Measurements from ENCODE around the gene TLX2. TPM values are rescaled to one million over a fixed set of nuclear protein-coding genes. Genes with fewer than 3 reads are reported as not detected.

TLX2 gene
- total RNA-seq, 1 donor from 2014 or later, result 0.10 TPM

DNA sequence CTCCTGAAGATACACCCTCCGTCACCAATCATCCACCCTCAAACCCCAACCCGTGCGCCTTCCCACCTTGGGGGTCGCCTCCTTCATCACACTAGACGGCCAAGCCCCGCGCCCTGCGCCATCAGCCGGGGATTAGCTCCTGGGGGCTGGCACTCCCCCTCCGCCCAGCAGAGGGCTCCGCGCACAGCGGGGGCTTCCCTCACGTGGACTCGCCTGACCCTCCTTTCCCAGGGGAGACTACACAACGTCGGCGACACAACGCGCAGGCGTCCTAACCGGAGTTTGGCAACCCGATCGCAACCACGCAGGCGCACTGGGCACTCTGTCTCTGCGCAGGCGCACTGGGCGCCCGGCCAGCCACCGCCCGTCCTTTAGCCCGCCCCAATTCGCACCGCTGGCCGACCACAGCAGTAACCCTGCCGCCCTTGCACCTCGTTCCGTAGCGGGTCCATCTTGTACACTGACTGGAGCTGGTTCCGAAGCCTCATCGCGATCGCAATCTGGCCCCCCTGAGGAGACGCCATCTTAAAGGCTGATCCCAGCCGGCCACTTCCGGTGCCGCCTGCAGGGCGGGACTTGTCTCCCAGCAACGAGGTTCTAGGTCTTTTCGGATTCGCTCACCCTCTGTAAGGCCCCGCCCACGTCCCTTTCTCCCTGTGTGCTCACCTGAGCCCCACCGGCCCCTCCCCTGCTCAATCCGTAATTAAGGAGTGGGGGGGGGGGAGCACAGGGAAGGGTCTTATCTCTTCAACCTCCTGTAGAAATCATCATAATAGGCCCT is 6.9 kb upstream of the TLX2 start, which contains the start of gene PCGF1:
TSS of gene PCGF1 (minus strand) at position 551 of the 781 bp plus-strand sequence. CDS start at position 524, 27 bp downstream.
- Mint-ChIP-seq H3K27me3 (ENCODE audit: low read depth) (peaks cover 28% of the 10 kb centered on the region), H3K4me1 (ENCODE audit: low read depth) (peaks cover 52% of the 10 kb centered on the region), H3K4me3 (ENCODE audit: unreplicated experiment) (peak within 1 kb of the TSS; percentile 100), H3K27ac (ENCODE audit: unreplicated experiment) (peak within 1 kb of the TSS; percentile 100), H3K36me3 (ENCODE audit: low read depth) (peaks cover 14% of the 10 kb centered on the region), H3K9me3 (ENCODE audit: low read depth) (no peaks in the 10 kb centered on the region)
- TF ChIP-seq, protein P1, sequence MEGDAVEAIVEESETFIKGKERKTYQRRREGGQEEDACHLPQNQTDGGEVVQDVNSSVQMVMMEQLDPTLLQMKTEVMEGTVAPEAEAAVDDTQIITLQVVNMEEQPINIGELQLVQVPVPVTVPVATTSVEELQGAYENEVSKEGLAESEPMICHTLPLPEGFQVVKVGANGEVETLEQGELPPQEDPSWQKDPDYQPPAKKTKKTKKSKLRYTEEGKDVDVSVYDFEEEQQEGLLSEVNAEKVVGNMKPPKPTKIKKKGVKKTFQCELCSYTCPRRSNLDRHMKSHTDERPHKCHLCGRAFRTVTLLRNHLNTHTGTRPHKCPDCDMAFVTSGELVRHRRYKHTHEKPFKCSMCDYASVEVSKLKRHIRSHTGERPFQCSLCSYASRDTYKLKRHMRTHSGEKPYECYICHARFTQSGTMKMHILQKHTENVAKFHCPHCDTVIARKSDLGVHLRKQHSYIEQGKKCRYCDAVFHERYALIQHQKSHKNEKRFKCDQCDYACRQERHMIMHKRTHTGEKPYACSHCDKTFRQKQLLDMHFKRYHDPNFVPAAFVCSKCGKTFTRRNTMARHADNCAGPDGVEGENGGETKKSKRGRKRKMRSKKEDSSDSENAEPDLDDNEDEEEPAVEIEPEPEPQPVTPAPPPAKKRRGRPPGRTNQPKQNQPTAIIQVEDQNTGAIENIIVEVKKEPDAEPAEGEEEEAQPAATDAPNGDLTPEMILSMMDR (IDR thresholded peaks at IDR 0.05), result peak; percentile 72
- DNase-seq (ENCODE audit: low spot score), result no peak

DNA sequence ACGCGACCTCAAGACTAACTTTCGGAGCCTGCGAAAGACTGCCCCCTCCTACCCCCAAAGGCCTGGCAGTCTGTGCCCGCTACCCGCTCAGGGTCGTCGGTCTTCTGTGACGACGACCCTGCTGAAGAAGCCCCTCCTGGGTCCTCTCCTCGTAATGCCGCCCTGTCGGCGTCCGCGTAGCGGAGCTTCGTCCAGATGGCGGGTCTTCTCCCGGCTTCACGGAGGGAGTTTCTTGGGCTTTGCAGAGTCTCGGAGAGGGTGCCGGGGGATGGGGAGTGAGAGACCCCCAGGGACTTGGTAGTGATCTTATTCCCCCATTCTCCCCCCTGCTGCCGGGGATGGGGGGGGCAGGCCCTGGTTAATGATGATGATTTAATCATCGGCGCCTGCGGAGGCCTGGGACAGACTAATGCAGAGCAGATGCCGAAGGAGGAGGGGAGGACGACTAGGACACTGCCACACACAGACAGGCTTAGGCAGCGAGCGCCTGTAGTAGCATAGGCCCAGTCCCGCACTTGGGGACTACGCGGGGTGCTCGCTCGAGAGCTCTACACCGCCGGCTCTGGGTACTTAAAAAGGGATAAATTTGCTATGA is 6.2 kb upstream of the TLX2 start:
- Mint-ChIP-seq H3K4me3 (ENCODE audit: unreplicated experiment) (peak overlapping the region; percentile 100), H3K36me3 (ENCODE audit: low read depth) (peaks cover 14% of the 10 kb centered on the region), H3K4me1 (ENCODE audit: low read depth) (peaks cover 47% of the 10 kb centered on the region), H3K27me3 (ENCODE audit: low read depth) (peaks cover 34% of the 10 kb centered on the region), H3K27ac (ENCODE audit: unreplicated experiment) (peak overlapping the region; percentile 100), H3K9me3 (ENCODE audit: low read depth) (no peaks in the 10 kb centered on the region)
- TF ChIP-seq, protein P1 (IDR thresholded peaks at IDR 0.05), result no peak
- DNase-seq (ENCODE audit: low spot score), result no peak

DNA sequence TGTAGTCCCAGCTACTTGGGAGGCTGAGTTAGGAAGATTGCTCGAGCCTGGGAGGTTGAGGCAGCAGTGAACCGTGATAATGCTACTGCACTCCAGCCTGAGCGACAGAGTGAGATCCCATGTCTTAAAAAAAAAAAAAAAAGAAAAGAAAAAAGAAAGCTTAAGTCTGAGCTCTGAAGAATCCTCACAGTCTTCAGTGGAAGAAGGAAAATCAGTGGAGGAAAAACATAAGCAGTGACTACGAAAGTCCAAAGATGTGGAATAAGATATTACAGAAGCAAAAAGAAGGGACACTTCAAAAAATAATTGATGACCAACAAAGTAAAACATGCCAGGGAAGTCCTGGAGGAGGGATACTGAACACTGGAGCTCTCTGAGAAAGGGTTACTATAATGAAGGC is 4.0 kb upstream of the TLX2 start:
- Mint-ChIP-seq H3K4me3 (ENCODE audit: unreplicated experiment) (no peak overlapping the region), H3K27me3 (ENCODE audit: low read depth) (peaks cover 45% of the 10 kb centered on the region), H3K4me1 (ENCODE audit: low read depth) (peaks cover 28% of the 10 kb centered on the region), H3K27ac (ENCODE audit: unreplicated experiment) (no peak overlapping the region), H3K36me3 (ENCODE audit: low read depth) (peaks cover 6% of the 10 kb centered on the region), H3K9me3 (ENCODE audit: low read depth) (no peaks in the 10 kb centered on the region)
- TF ChIP-seq, protein P1 (IDR thresholded peaks at IDR 0.05), result no peak
- DNase-seq (ENCODE audit: low spot score), result no peak

DNA sequence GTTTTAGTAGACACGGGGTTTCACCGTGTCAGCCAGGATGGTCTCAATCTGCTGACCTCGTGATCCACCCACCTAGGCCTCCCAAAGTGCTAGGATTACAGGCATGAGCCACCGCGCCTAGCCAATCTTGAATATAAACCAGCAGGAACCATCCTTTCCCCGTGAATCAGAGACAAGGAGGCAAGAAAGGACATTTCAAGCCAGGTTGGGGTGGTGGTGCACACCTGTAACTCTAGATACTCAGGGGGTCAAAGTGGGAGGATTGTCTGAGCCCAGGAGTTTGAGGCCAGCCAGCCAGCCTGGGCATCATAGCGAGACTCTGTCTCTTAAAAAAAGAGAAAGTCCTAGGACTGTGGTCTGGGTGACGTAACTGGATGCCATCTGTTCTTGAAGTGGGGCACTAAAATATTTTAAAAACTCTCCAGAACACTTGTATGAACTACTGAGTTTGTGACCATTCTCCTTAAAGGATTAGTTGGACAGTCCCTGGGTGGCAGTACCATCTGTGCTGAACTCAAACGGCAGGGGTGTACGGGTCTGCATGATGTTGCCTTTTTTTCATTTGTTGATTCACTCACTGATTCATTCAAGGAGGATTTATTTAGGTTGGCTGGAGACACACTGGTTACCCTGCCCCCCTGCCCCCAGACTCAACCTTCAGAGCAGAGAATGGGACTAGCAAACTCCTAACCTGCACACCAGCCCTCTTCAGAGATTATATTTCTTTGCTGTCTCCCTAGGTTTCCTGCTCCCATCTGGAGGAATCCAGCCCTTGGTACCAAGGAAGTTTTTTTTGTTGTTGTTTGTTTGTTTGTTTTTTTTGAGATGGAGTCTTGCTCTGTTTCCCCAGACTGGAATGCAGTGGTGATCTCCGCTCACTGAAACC is 2.9 kb upstream of the TLX2 start:
- H3K36me3 Mint-ChIP-seq (ENCODE audit: low read depth), result peaks cover 6% of the 10 kb centered on the region
- H3K9me3 Mint-ChIP-seq (ENCODE audit: low read depth), result no peaks in the 10 kb centered on the region
- no peak for DNase-seq (ENCODE audit: low spot score)
- no peak overlapping the region for H3K4me3 Mint-ChIP-seq (ENCODE audit: unreplicated experiment)
- H3K4me1 Mint-ChIP-seq (ENCODE audit: low read depth), result peaks cover 21% of the 10 kb centered on the region
- no peak overlapping the region for H3K27ac Mint-ChIP-seq (ENCODE audit: unreplicated experiment)
- TF ChIP-seq, protein P1 (IDR thresholded peaks at IDR 0.05), result no peak
- H3K27me3 Mint-ChIP-seq (ENCODE audit: low read depth), result peaks cover 48% of the 10 kb centered on the region
